GM21717 (cell line): Measurements from ENCODE around the gene FLNA.
"Not testable (repeated sequence)": the region's sequence is repeated elsewhere in the genome, so short reads cannot be mapped to it uniquely, and the experiment has no call there.

Experiments used
- ATAC-seq: cut with Tn5 transposase; IDR thresholded peaks from one replicate; pipeline ENCODE4 v1.9.1; 2021; ENCODE audit warnings: mild to moderate bottlenecking, moderate library complexity; ENCODE audit not compliant: unreplicated experiment

FLNA gene

GRCh38 chrX:154309041-154309775 is 65.2 kb downstream of the FLNA start:
- no peak for ATAC-seq

DNA sequence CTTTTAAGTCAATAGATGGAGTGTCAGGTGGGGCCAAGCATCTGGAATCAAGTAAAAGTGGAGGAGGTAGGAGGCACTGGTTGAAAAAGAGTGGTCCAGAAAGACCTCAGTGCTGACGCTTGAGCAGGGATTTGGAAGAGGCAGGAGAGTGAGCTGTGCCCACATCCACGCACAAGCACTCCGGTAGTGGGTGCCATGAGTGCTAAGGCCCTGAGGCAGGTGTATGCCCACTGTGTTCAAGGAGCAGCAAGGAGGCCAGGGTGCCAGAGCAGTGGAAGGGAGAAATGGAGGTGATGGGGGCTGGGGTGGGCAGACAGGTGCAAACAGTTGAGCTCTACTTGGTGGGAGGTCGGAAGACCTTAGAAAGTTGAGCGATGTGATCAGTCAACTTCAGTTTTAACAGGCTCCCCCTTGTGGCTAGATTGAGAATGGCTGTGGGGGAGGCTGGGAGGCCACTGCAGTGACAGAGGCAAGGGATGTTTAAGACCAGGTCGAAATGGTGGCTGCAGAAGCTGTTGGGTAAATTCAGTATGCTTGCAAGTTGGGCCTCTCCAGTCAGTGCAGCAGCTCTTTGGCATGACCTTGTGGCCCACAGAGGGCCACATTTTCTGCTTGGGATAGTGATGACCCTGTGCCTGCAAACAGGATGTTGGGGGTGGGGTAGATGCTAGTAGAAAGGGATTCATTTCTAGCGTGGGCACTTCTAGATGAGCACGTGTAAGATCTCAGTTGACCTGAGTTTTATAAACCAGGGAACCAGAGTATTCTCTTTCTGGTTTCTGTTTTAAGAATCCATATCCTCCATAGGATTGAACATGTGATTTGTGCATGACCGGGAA is 66.1 kb downstream of the FLNA start:
- no peak for ATAC-seq

GRCh38 chrX:154307202-154307601 is 67.2 kb downstream of the FLNA start:
- ATAC-seq: no peak

- no peak for ATAC-seq
These were observed 68.8 kb downstream of the FLNA start for GRCh38 chrX:154305541-154306205.

DNA sequence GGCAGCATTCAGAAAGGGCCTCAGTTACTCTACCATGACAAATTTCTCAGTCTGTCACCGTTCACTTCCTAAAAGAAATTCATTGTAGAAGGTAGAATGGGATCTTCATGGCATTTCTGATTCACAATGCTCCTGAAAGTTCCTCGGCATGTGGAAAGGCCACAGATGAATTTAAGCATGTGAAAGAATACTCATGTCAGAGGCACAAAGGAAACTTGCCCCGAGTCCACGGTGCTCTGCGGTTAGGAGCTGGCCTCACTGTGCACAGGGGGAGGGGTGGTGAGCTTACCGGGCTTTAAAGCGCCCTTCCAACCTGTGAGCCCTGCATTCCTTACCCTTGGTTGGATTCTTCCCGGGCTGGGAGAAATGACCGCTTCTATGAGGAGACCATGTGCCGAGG is 69.6 kb downstream of the FLNA start:
- ATAC-seq: no peak

- ATAC-seq: no peak
These were observed 71.0 kb downstream of the FLNA start for GRCh38 chrX:154303476-154303875.

GRCh38 chrX:154302998-154303397 is 71.4 kb downstream of the FLNA start:
- not testable (repeated sequence) for ATAC-seq

DNA sequence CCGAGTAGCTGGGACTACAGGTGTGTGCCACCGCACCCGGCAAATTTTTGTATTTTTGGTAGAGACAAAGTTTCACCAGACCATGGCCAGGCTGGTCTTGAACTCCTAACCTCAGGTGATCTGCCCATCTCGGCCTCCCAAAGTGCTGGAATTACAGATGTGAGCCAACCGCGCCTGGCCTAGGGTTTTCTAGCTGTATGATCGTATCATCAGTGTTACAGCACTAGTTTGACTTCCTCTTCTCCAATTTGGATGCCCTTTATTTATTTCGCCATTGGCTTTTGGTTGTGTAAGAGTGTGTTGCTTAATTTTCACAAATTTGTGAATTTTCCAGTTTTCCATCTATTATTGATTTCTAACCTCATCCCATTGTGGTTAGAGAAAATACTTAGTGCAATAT is 73.6 kb downstream of the FLNA start:
- ATAC-seq: no peak
